Endothelial cell of umbilical vein (primary cell): ENCODE measurements around the gene CALD1. TPM values are rescaled to one million over a fixed set of nuclear protein-coding genes. Genes with fewer than 3 reads are reported as not detected.

Experiments
- BruUV-seq: library from RNA; stranded (reverse); fragments of 400-500 nt; replicated peaks from 2 replicates; lab custom pipeline; 2021; lab: Mats Ljungman, UMichigan
- CTCF ChIA-PET: fragments of 300-600, 350-600 bp; sonication (Branson Sonifier 250); formaldehyde crosslinking; loops from one replicate; lab custom pipeline; 2021; ENCODE audit warnings: antibody characterized with exemption, inconsistent platforms; lab: Charles Lee
- POLR2A ChIA-PET: fragments of 300-600, 350-600 bp; sonication (Branson Sonifier 250); formaldehyde crosslinking; loops from one replicate; lab custom pipeline; 2021; ENCODE audit warnings: antibody characterized with exemption, inconsistent platforms; lab: Charles Lee
- DNase-seq: peaks from one replicate; pipeline ENCODE4 v3.0.0-alpha.2; 2011; ENCODE audit warnings: low read depth, low spot score
- FAIRE-seq: peaks from 2 replicates; lab custom pipeline; 2011; peaks lifted over from hg19 to GRCh38; lab: Jason Lieb, UNC
- H2AFZ ChIP-seq: 2 replicates; pipeline ENCODE4 v1.6.0; 2012; ENCODE audit warnings: low read depth, low read length, control low read depth, inconsistent platforms
- H3K27ac ChIP-seq: 2 replicates; pipeline ENCODE4 v1.5.1; 2011; ENCODE audit warnings: low read depth, mild to moderate bottlenecking, control low read depth, low read length, moderate library complexity; ENCODE audit not compliant: insufficient read depth
- H3K27me3 ChIP-seq, 2 experiments: 2 replicates each; pipeline versions ENCODE4 v1.6.0 to v1.6.1; 2011; ENCODE audit warnings: low read length in 2 of 2, mixed read lengths in 1 of 2; ENCODE audit not compliant: control insufficient read depth in 2 of 2, insufficient read depth in 2 of 2
- H3K36me3 ChIP-seq, 2 experiments: 2 replicates in 1 of 2; 3 replicates in 1 of 2; pipeline ENCODE4 v1.5.1; 2011; ENCODE audit warnings: low read length in 2 of 2, mild to moderate bottlenecking in 1 of 2, moderate library complexity in 1 of 2; ENCODE audit not compliant: control insufficient read depth in 2 of 2, insufficient read depth in 2 of 2; ENCODE audit errors: extremely low read depth in 1 of 2
- H3K4me1 ChIP-seq: 3 replicates; pipeline ENCODE4 v1.5.1; 2011; ENCODE audit warnings: mild to moderate bottlenecking, low read length; ENCODE audit not compliant: control insufficient read depth, insufficient read depth; ENCODE audit errors: extremely low read depth
- H3K4me2 ChIP-seq: 2 replicates; pipeline ENCODE4 v1.6.1; 2011; ENCODE audit warnings: low read length, control low read depth, mixed read lengths; ENCODE audit not compliant: insufficient read depth
- H3K4me3 ChIP-seq, 3 experiments: fragments of 200-600 bp in 1 of 3; sonication (generic), shearing (Covaris generic) in 1 of 3; replicated peaks in 1 of 3; 2 replicates each; pipeline ENCODE4 v1.5.1; 2011 to 2016; ENCODE audit warnings: control low read depth in 3 of 3, low read length in 3 of 3, mild to moderate bottlenecking in 2 of 3, inconsistent platforms in 1 of 3, low read depth in 1 of 3, moderate library complexity in 1 of 3; ENCODE audit not compliant: insufficient read depth in 1 of 3
- H3K79me2 ChIP-seq: 2 replicates; pipeline ENCODE4 v1.6.0; 2012; ENCODE audit warnings: low read length, inconsistent platforms; ENCODE audit not compliant: control insufficient read depth, insufficient read depth
- H3K9ac ChIP-seq: replicated peaks from 2 replicates; pipeline ENCODE3; 2011; ENCODE audit warnings: low read length, control low read depth; ENCODE audit not compliant: insufficient read depth; ENCODE audit errors: extremely low read depth
- H3K9me1 ChIP-seq: replicated peaks from 3 replicates; pipeline ENCODE4 v1.6.0; 2011; ENCODE audit warnings: mild to moderate bottlenecking, low read length; ENCODE audit not compliant: control insufficient read depth, insufficient read depth; ENCODE audit errors: extremely low read depth
- H3K9me3 ChIP-seq: replicated peaks from 2 replicates; pipeline ENCODE4 v1.5.1; 2012; ENCODE audit warnings: low read length, inconsistent platforms; ENCODE audit not compliant: control insufficient read depth, insufficient read depth
- H4K20me1 ChIP-seq: replicated peaks from 2 replicates; pipeline ENCODE3; 2011; ENCODE audit warnings: mild to moderate bottlenecking, low read length; ENCODE audit not compliant: control insufficient read depth, insufficient read depth; ENCODE audit errors: extremely low read depth
- CTCF ChIP-seq, 2 donors: IDR thresholded peaks; 1 replicate in 1 of 2; 2 replicates in 1 of 2; pipeline ENCODE4 v1.5.1; 2011; ENCODE audit warnings: low read length in 2 of 2, mild to moderate bottlenecking in 2 of 2, moderate library complexity in 2 of 2, control low read depth in 1 of 2, inconsistent platforms in 1 of 2, low read depth in 1 of 2; ENCODE audit not compliant: insufficient read depth in 1 of 2; ENCODE audit errors: extremely low read depth in 1 of 2
- EZH2 ChIP-seq: IDR thresholded peaks from 2 replicates; pipeline ENCODE4 v1.6.1; 2012; ENCODE audit warnings: borderline replicate concordance, low read depth, mild to moderate bottlenecking, moderate library complexity, low read length, inconsistent platforms; ENCODE audit not compliant: severe bottlenecking
- FOS ChIP-seq: IDR thresholded peaks from 2 replicates; pipeline ENCODE4 v1.6.1; 2011; ENCODE audit warnings: mild to moderate bottlenecking, low read length, moderate library complexity, borderline replicate concordance; ENCODE audit not compliant: insufficient read depth
- GATA2 ChIP-seq: IDR thresholded peaks from 2 replicates; pipeline ENCODE4 v1.7.0; 2011; ENCODE audit warnings: low read depth, mild to moderate bottlenecking, moderate library complexity, mixed read lengths, low read length; ENCODE audit not compliant: insufficient read length, insufficient read depth
- JUN ChIP-seq: IDR thresholded peaks from 2 replicates; pipeline ENCODE4 v1.6.1; 2011; ENCODE audit warnings: borderline replicate concordance, low read depth; ENCODE audit not compliant: insufficient read length, insufficient read depth
- MAX ChIP-seq: IDR thresholded peaks from 2 replicates; pipeline ENCODE4 v1.6.1; 2011; ENCODE audit not compliant: insufficient read depth, insufficient read length
- MYC ChIP-seq: IDR thresholded peaks from one replicate; pipeline ENCODE4 v1.6.1; 2011; ENCODE audit warnings: mild to moderate bottlenecking, low read depth, low read length
- POLR2A ChIP-seq: IDR thresholded peaks from 2 replicates; pipeline ENCODE4 v1.6.1; 2012; ENCODE audit warnings: low read depth, mild to moderate bottlenecking, control low read depth, low read length
- POLR2AphosphoS5 ChIP-seq: IDR thresholded peaks from 2 replicates; pipeline ENCODE4 v1.6.1; 2012; ENCODE audit warnings: low read depth, mild to moderate bottlenecking, control low read depth, low read length, moderate library complexity; ENCODE audit not compliant: insufficient read depth
- dilution Hi-C: fragments of 300-500 bp; cut with MboI; formaldehyde crosslinking; loops from one replicate; pipeline ENCODE4 v1.15.0; 2019; ENCODE audit warnings: low sequenced_read_pairs; ENCODE audit not compliant: extremely low pct_ligation_motif_present
- intact Hi-C: fragments of 100-400 bp; cut with micrococcal nuclease; formaldehyde crosslinking; loops from one replicate; pipeline ENCODE4 v1.10.0; 2022
- polyA plus RNA-seq, 4 experiments: library from polyadenylated mRNA; depleted of rRNA in 3 of 4; stranded (reverse) in 3 of 4; unstranded in 1 of 4; fragments of >200 nt; gene quantifications; 2 replicates each; pipeline versions ENCODE4 v1.2.1 to v1.2.3, GENCODE V29; 2011 to 2012; ENCODE audit warnings: missing spikeins in 1 of 4
- total RNA-seq: library from RNA; stranded (reverse); gene quantifications from 2 replicates; pipeline ENCODE4 v1.2.3, GENCODE V29; 2021

The CALD1 gene
- total and polyA plus RNA-seq, 2 donors (not counting 3 experiments of a cell fraction or from before 2014, with no cell fraction given) = 136 to 307 TPM

GRCh38 chr7:134730411-134730829 is 49.0 kb upstream of the CALD1 start:
- ChIA-PET CTCF (interaction anchor here (1.0 kb wide), 1 partner anchor 97 kb away, joined by 3 read pairs; no protein-coding TSS in a partner anchor), POLR2A (no interaction called here)
- Histone ChIP-seq H3K79me2 (no peaks in the 10 kb centered on the region), H4K20me1 (no peaks in the 10 kb centered on the region), H3K4me3 (no peak overlapping the region), H3K4me1 (no peaks in the 10 kb centered on the region), H3K36me3 (no peaks in the 10 kb centered on the region), H3K27me3 (no peaks in the 10 kb centered on the region), H2AFZ (no peak overlapping the region), H3K4me2 (no peak overlapping the region), H3K9me1 (no peaks in the 10 kb centered on the region), H3K9me3 (no peaks in the 10 kb centered on the region), H3K27ac (no peak overlapping the region), H3K9ac (no peak overlapping the region)
- TF ChIP-seq EZH2 (no peak), JUN (no peak), FOS (no peak), CTCF (IDR thresholded peaks at IDR 0.05; ENCODE audit: extremely low read depth in 1 of 2, insufficient read depth in 1 of 2, low read depth in 1 of 2, low read length in 2 of 2) (no peak)
- intact Hi-C loops = no loop called here
- no TSS peak for BruUV-seq
- DNase-seq = no peak
- no peak for FAIRE-seq
- dilution Hi-C loops = no loop called here

GRCh38 chr7:134731616-134732015 is 47.8 kb upstream of the CALD1 start:
- Histone ChIP-seq H3K36me3 (no peaks in the 10 kb centered on the region), H3K27me3 (peaks cover 0 to 1% of the 10 kb centered on the region in 2 experiments), H2AFZ (no peak overlapping the region), H3K4me2 (no peak overlapping the region), H3K27ac (no peak overlapping the region), H3K9ac (no peak overlapping the region), H3K79me2 (no peaks in the 10 kb centered on the region), H3K4me1 (no peaks in the 10 kb centered on the region), H4K20me1 (no peaks in the 10 kb centered on the region), H3K4me3 (no peak overlapping the region), H3K9me3 (no peaks in the 10 kb centered on the region), H3K9me1 (no peaks in the 10 kb centered on the region)
- ChIA-PET CTCF (interaction anchor here (0.8 to 1.4 kb wide), 6 partner anchors 17 to 100 kb away, joined by 3 to 5 read pairs (median 4); no protein-coding TSS in a partner anchor), POLR2A (no interaction called here)
- dilution Hi-C loops = no loop called here
- TF ChIP-seq POLR2AphosphoS5 (no peak), MAX (no peak), GATA2 (no peak), EZH2 (no peak), FOS (no peak), POLR2A (no peak), CTCF (IDR thresholded peaks at IDR 0.05; ENCODE audit: extremely low read depth in 1 of 2, insufficient read depth in 1 of 2, low read depth in 1 of 2, low read length in 2 of 2) (no peak), MYC (no peak), JUN (no peak)
- no TSS peak for BruUV-seq
- intact Hi-C loops = no loop called here
- DNase-seq (no peak), FAIRE-seq (no peak)
